ENCODE measurements around the gene NRDE2. TPM values are rescaled to one million over a fixed set of nuclear protein-coding genes. Genes with fewer than 3 reads are reported as not detected.

NRDE2 gene
- total RNA-seq, 1 experiment from 2014 or later: 20.1 TPM

DNA sequence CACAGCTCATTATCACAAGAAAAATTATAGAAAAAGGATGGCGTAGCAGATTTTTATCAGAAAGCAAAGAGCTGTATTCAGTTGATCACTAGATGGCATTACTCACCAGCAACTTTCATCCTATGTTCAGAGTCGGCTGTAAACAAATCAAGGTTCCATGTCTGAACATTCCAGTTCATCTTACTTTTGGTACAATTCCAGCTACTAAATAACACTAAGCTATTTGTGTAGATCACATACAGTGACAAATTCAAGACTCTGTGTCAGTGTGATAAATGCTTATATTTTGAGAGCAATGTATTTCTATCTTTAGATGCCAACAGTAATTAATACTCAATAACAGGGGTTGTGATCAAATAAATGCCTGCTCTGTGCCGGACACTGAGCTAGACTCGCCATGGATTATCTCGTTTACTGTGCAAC is 30.1 kb downstream of the NRDE2 start:
- POLR2A ChIA-PET: interaction anchor here (2.1 kb wide), 1 partner anchor 95 kb away, joined by 10 read pairs; the partner anchor contains the start of gene CALM1
- H3K9me3 ChIP-seq (ENCODE audit: control insufficient read depth in 1 of 2, insufficient read depth in 1 of 2, low read depth in 1 of 2, low read length in 2 of 2): no peaks in the 10 kb centered on the region
- CTCF ChIA-PET: interaction anchor here (0.6 to 1.6 kb wide), 14 partner anchors 12 to 494 kb away, joined by 3 to 32 read pairs (median 3); no protein-coding TSS in a partner anchor

More for the DNA sequence above, 30.1 kb downstream of the NRDE2 start:
- Histone ChIP-seq H3K79me2 (ENCODE audit: insufficient read depth, low read length) (no peaks in the 10 kb centered on the region), H3K9ac (ENCODE audit: low read length) (no peak overlapping the region), H3K27me3 (ENCODE audit: insufficient read depth, low read length) (no peaks in the 10 kb centered on the region), H3K9me2 (ENCODE audit: insufficient read depth) (no peaks in the 10 kb centered on the region), H4K20me1 (ENCODE audit: insufficient read depth) (no peaks in the 10 kb centered on the region), H3K4me3 (replicated peaks in 1 of 2; ENCODE audit: low read depth in 1 of 2, low read length in 2 of 2) (no peak overlapping the region), H2AFZ (ENCODE audit: low read depth, low read length, poor library complexity, severe bottlenecking) (no peak overlapping the region), H3K4me1 (ENCODE audit: control insufficient read depth in 1 of 2, insufficient read depth in 2 of 2, low read length in 2 of 2) (peaks cover 0 to 7% of the 10 kb centered on the region in 2 experiments; a peak in 1 of 4 replicates), H3K27ac (ENCODE audit: low read depth, low read length) (no peak overlapping the region), H3K36me3 (ENCODE audit: control insufficient read depth in 1 of 2, insufficient read depth in 2 of 2, low read length in 2 of 2) (peaks cover 24% of the 10 kb centered on the region in 2 experiments; a peak in 3 of 4 replicates), H3K4me2 (ENCODE audit: low read length) (no peak overlapping the region)
- ATAC-seq: no peak
- DNase-seq (ENCODE audit: low read depth, low spot score): no peak
- RAD21 ChIA-PET (ENCODE audit: low non-redundant PET in 1 of 2, low total read pairs in 2 of 2, uncharacterized antibody in 2 of 2, unreplicated experiment in 2 of 2): interaction anchor here (0.7 to 0.9 kb wide), 2 partner anchors 29 to 217 kb away, joined by 3 to 4 read pairs; no protein-coding TSS in a partner anchor
- TF ChIP-seq RAD21 (IDR thresholded peaks at IDR 0.05; ENCODE audit: low read depth) (peak; percentile 77), CTCF (IDR thresholded peaks at IDR 0.05 in 2 of 3, conservative IDR thresholded peaks at IDR 0.05 in 1 of 3; ENCODE audit: borderline replicate concordance in 1 of 3, insufficient read depth in 1 of 3, low read depth in 2 of 3, low read length in 2 of 3) (peak; percentile 22 to 45 (median 43); a peak in 4 of 6 replicates), POLR2AphosphoS5 (IDR thresholded peaks at IDR 0.05; ENCODE audit: low read depth, low read length) (no peak)
- intact Hi-C loops (cut with micrococcal nuclease): loop anchor here (1.0 to 10.0 kb wide), 3 partner anchors 218 to 453 kb away; no protein-coding TSS in a partner anchor
- BruUV-seq (replicated peaks): no TSS peak
